Endodermal cell (in vitro differentiated cells): ENCODE data around the gene LAMA1. TPM values are rescaled to one million over a fixed set of nuclear protein-coding genes. Genes with fewer than 3 reads are reported as not detected.

Experiments used
- DNase-seq: peaks from one replicate; pipeline ENCODE4 v3.0.0-alpha.2; 2017
- H3K27ac ChIP-seq: 2 replicates; pipeline ENCODE4 v1.5.1; 2013; ENCODE audit warnings: mild to moderate bottlenecking, low read depth, low read length, moderate library complexity
- H3K27me3 ChIP-seq: 2 replicates; pipeline ENCODE4 v1.6.1; 2013; ENCODE audit warnings: mild to moderate bottlenecking, low read length, moderate library complexity; ENCODE audit not compliant: insufficient read depth, control insufficient read depth, poor library complexity, severe bottlenecking
- H3K36me3 ChIP-seq: 2 replicates; pipeline ENCODE4 v1.7.0; 2013; ENCODE audit warnings: mild to moderate bottlenecking, low read length, moderate library complexity; ENCODE audit not compliant: control insufficient read depth, insufficient read depth
- H3K4me1 ChIP-seq: one replicate; pipeline ENCODE4 v1.7.0; 2013; ENCODE audit warnings: low read length; ENCODE audit not compliant: control insufficient read depth, insufficient read depth
- H3K4me3 ChIP-seq: 2 replicates; pipeline ENCODE4 v1.5.1; 2013; ENCODE audit warnings: mild to moderate bottlenecking, low read length, moderate library complexity
- H3K9ac ChIP-seq: 2 replicates; pipeline ENCODE4 v1.6.1; 2013; ENCODE audit warnings: mild to moderate bottlenecking, low read length, moderate library complexity; ENCODE audit not compliant: poor library complexity, severe bottlenecking; ENCODE audit errors: extremely low read depth
- H3K9me3 ChIP-seq: 2 replicates; pipeline ENCODE4 v1.6.1; 2013; ENCODE audit warnings: mild to moderate bottlenecking, low read length, moderate library complexity; ENCODE audit not compliant: control insufficient read depth
- H3K27ac Mint-ChIP-seq: 2 replicates; pipeline ENCODE4 v1.8.0; 2020; ENCODE audit warnings: mixed read lengths
- H3K27me3 Mint-ChIP-seq: 2 replicates; pipeline ENCODE4 v1.8.0; 2021; ENCODE audit warnings: mild to moderate bottlenecking, mixed read lengths; ENCODE audit not compliant: insufficient read depth
- H3K36me3 Mint-ChIP-seq: 2 replicates; pipeline ENCODE4 v1.8.0; 2020; ENCODE audit warnings: low read depth, mixed read lengths
- H3K4me1 Mint-ChIP-seq: 2 replicates; pipeline ENCODE4 v1.8.0; 2020; ENCODE audit warnings: mixed read lengths
- H3K4me3 Mint-ChIP-seq: 2 replicates; pipeline ENCODE4 v1.8.0; 2020; ENCODE audit warnings: mild to moderate bottlenecking, moderate library complexity, mixed read lengths
- H3K9me3 Mint-ChIP-seq: 2 replicates; pipeline ENCODE4 v1.8.0; 2020; ENCODE audit warnings: mild to moderate bottlenecking, mixed read lengths
- CTCF ChIP-seq: fragments of 200-600 bp; sonication (generic); conservative IDR thresholded peaks from 2 replicates; pipeline ENCODE4 v1.5.0; 2021; ENCODE audit warnings: antibody characterized with exemption, mild to moderate bottlenecking
- WGBS, 2 experiments: methylation state at CpG; one replicate each; pipeline versions ENCODE4 v1.1.5 to v1.1.7; 2013; ENCODE audit warnings: missing lambda C conversion rate in 2 of 2, mixed read lengths in 1 of 2; ENCODE audit not compliant: insufficient coverage in 1 of 2, insufficient read length in 1 of 2; 5-methylcytosine and 5-hydroxymethylcytosine counted together
- total RNA-seq, 2 donors: library from RNA; stranded (reverse); fragmentation: NEBNext Ultra II Directional in 1 of 2; extraction: Animal tissue kit (Norgen Biotek cat#: 25700) in 1 of 2; gene quantifications; 2 replicates in 1 of 2; 3 replicates in 1 of 2; pipeline ENCODE4 v1.2.1, GENCODE V29; 2021

Gene LAMA1
- total RNA-seq, 2 donors from 2014 or later = 198 to 316 TPM

GRCh38 chr18:6920099-6920955 lies 197.3 kb downstream of the LAMA1 start:
- H3K27ac Mint-ChIP-seq = peak overlapping the region; percentile 28
- no peaks in the 10 kb centered on the region for H3K9me3 ChIP-seq

DNA sequence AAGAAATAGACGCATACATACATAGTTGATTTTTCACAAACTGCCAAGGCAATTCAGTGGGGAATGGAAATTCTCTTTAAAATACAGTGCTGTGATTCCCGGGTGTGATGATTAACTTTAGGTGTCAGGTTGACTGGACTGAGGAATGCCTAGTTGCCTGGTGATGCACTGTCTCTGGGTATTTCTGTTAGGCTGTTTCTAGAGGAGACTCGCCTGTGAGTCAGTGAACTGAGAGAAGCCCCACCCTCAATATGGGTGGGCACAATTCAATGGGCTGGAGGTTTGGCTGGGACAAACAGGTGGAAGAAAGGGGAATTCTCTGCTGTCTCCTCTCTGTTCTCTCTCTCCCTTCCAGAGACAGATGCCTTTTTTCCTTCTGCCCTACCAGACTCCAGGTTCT lies 200.5 kb downstream of the LAMA1 start:
- TF ChIP-seq CTCF = no peak
- H3K9me3 ChIP-seq = no peaks in the 10 kb centered on the region
- H3K36me3 ChIP-seq = peaks cover 40% of the 10 kb centered on the region
- H3K27me3 ChIP-seq = no peaks in the 10 kb centered on the region
- no peak overlapping the region for H3K4me3 Mint-ChIP-seq
- H3K4me3 ChIP-seq = no peak overlapping the region
- peak; percentile 62 for DNase-seq
- no peaks in the 10 kb centered on the region for H3K4me1 ChIP-seq
- peak overlapping the region; percentile 57 for H3K27ac Mint-ChIP-seq
- H3K27ac ChIP-seq = no peak overlapping the region
- peaks cover 10% of the 10 kb centered on the region for H3K36me3 Mint-ChIP-seq
- H3K9ac ChIP-seq = no peak overlapping the region
- H3K4me1 Mint-ChIP-seq = peaks cover 11% of the 10 kb centered on the region
- no peaks in the 10 kb centered on the region for H3K9me3 Mint-ChIP-seq
- 85 to 92% methylated on average over 2 to 3 of the region's 3 CpGs for WGBS, 2 experiments
- no peaks in the 10 kb centered on the region for H3K27me3 Mint-ChIP-seq

More at GRCh38 chr18:6920099-6920955, 197.3 kb downstream of the LAMA1 start:
- WGBS, 2 experiments = 84 to 93% methylated on average over 17 to 37 of the region's 37 CpGs
- peak; percentile 86 for TF ChIP-seq CTCF
- Mint-ChIP-seq H3K4me1 (peaks cover 11% of the 10 kb centered on the region), H3K36me3 (peaks cover 8% of the 10 kb centered on the region), H3K27me3 (no peaks in the 10 kb centered on the region), H3K4me3 (no peak overlapping the region), H3K9me3 (peaks cover 2% of the 10 kb centered on the region)
- no peaks in the 10 kb centered on the region for H3K4me1 ChIP-seq
- H3K4me3 ChIP-seq = no peak overlapping the region
- DNase-seq = peak; percentile 94
- H3K27ac ChIP-seq = no peak overlapping the region
- H3K27me3 ChIP-seq = no peaks in the 10 kb centered on the region
- H3K9ac ChIP-seq = no peak overlapping the region
- peaks cover 10% of the 10 kb centered on the region for H3K36me3 ChIP-seq

DNA sequence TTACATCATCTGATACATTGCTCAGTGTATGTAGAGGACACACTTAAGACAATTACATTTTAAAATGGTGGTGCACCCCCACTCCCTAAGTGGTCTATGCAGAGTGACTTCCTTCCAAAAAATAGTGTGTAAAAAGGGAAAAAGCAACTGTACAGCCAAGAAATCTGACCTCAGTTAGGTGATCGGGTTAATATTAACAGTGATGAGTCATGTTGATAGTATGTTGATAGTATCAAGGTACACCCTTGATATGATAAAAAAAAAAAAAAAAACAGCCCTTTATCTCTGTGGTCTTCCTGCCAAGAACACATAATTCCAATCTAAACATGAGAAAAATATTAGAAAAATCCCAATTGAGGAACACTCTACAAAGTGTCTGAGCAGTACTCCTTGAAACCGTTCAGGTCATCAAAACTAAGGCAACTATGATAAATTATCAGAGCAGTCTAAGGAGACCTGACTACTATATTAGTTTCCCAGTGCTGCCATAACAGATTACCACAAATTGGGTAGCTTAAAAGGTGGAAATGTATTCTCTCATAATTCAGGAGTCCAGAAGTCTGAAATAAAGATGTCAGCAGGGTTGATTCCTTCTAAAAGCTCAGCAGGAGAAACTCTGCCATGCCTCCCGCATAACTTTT lies 216.2 kb downstream of the LAMA1 start:
- H3K27me3 Mint-ChIP-seq = no peaks in the 10 kb centered on the region
- H3K4me3 ChIP-seq = peak overlapping the region; percentile 60
- peaks cover 59% of the 10 kb centered on the region for H3K36me3 ChIP-seq
- H3K9me3 ChIP-seq = peaks cover 19% of the 10 kb centered on the region
- no peak overlapping the region for H3K27ac ChIP-seq
- no peak overlapping the region for H3K4me3 Mint-ChIP-seq
- no peak overlapping the region for H3K27ac Mint-ChIP-seq
- no peak for TF ChIP-seq CTCF
- DNase-seq = no peak
- no peaks in the 10 kb centered on the region for H3K27me3 ChIP-seq
- 95 to 100% methylated on average over 2 to 3 of the region's 3 CpGs for WGBS, 2 experiments
- no peaks in the 10 kb centered on the region for H3K4me1 Mint-ChIP-seq
- no peaks in the 10 kb centered on the region for H3K4me1 ChIP-seq
- H3K9me3 Mint-ChIP-seq = no peaks in the 10 kb centered on the region
- no peak overlapping the region for H3K9ac ChIP-seq
- peaks cover 48% of the 10 kb centered on the region for H3K36me3 Mint-ChIP-seq
